Measurements from ENCODE around the gene DNAJB6. TPM values are rescaled to one million over a fixed set of nuclear protein-coding genes. Genes with fewer than 3 reads are reported as not detected.

Gene DNAJB6
- total RNA-seq, 1 donor from 2014 or later, result 74.3 TPM

- no peak for ATAC-seq (ENCODE audit: low read depth)
- no peaks in the 10 kb centered on the region for H3K27me3 Mint-ChIP-seq
- H3K4me3 Mint-ChIP-seq, result peak overlapping the region; percentile 53
- H3K9me3 Mint-ChIP-seq, result no peaks in the 10 kb centered on the region
- ChIA-PET POLR2A (no interaction called here), CTCF (interaction anchor here (0.7 kb wide), 1 partner anchor 19 kb away, joined by 3 read pairs; no protein-coding TSS in a partner anchor)
- H3K27ac Mint-ChIP-seq, result no peak overlapping the region
- peaks cover 15% of the 10 kb centered on the region for H3K4me1 Mint-ChIP-seq
- no peaks in the 10 kb centered on the region for H3K36me3 Mint-ChIP-seq (ENCODE audit: low read depth)
- intact Hi-C loops (cut with micrococcal nuclease), result loop anchor here (5.0 kb wide), 1 partner anchor 975 kb away; no protein-coding TSS in a partner anchor
- no peak for TF ChIP-seq CTCF (IDR thresholded peaks at IDR 0.05)
- no peak for DNase-seq
These were observed 95.7 kb downstream of the DNAJB6 start for GRCh38 chr7:157432541-157432956.

DNA sequence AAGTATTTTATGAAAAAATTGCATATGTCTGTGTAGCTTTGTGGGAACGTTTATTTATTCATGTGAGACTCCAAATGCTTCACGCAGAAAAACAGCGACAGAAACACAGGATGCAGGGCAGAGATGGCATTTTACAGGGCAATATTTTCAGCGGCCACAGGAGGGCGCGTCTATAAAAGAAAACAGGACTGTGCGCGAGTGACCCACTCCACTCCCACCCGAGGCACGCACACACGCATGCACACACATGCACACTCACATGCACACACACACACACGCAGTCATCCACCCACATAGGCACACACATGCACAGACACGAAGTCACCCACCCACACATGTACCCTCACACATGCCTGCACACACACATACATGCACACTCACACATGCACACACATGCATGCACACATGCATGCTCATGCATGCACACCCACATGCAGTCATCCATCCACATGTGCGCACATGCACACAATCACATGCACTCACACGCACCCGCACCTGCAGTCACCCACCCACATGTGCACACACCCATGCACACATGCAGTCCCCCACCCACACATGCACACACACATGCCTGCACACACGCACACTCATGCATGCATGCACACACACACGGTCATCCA is 96.3 kb downstream of the DNAJB6 start:
- CTCF ChIA-PET, result interaction anchor here (0.7 kb wide), 1 partner anchor 20 kb away, joined by 3 read pairs; no protein-coding TSS in a partner anchor
- intact Hi-C loops (cut with micrococcal nuclease), result loop anchor here (5.0 kb wide), 1 partner anchor 974 kb away; no protein-coding TSS in a partner anchor

DNA sequence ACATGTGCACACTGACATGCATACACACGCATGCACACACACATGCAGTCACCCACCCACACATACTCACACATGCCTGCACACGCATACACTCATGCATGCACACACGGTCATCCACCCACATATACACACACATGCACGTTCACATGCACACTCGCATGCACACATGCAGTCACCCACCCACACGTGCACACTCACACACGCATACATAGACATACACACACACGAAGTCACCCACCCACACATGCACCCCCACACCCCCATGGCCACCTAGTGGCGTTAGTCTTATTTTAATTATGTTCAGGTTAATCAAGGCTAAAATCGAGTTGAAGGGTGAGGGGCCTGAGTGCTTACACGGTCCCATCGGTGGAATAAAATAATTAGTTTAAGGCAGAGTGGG is 96.8 kb downstream of the DNAJB6 start:
- Mint-ChIP-seq H3K27ac (no peak overlapping the region), H3K4me1 (peaks cover 15% of the 10 kb centered on the region)
- CTCF ChIA-PET, result no interaction called here

More for the DNA sequence above, 96.3 kb downstream of the DNAJB6 start:
- ATAC-seq (ENCODE audit: low read depth) (no peak), DNase-seq (no peak)
- no peak for TF ChIP-seq CTCF (IDR thresholded peaks at IDR 0.05)
- Mint-ChIP-seq H3K4me1 (peaks cover 15% of the 10 kb centered on the region), H3K9me3 (no peaks in the 10 kb centered on the region), H3K27me3 (no peaks in the 10 kb centered on the region), H3K4me3 (peak overlapping the region; percentile 47), H3K27ac (no peak overlapping the region), H3K36me3 (ENCODE audit: low read depth) (no peaks in the 10 kb centered on the region)
- POLR2A ChIA-PET, result no interaction called here

DNA sequence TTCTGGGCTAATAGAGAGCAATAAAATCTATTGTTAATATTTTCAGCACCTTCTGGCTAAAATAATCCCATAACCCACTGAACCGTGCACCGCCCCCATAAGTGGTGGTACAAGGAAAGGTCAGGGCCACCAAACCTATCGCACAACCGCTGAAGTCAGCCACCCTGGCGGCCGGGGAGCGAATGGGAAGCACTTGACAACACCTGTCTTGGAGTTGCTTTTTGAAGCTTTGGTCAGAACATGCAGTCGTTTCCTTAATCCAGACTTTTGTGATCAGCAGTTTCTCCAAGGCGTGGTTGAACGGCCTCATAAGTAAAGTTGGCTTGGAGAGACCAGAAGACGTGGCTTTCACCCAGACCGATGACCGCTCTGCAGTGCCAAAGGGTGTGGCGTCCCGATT is 97.4 kb downstream of the DNAJB6 start:
- intact Hi-C loops (cut with micrococcal nuclease), result loop anchor here (5.0 kb wide), 1 partner anchor 973 kb away; no protein-coding TSS in a partner anchor
- Mint-ChIP-seq H3K36me3 (ENCODE audit: low read depth) (no peaks in the 10 kb centered on the region), H3K27me3 (no peaks in the 10 kb centered on the region), H3K4me3 (no peak overlapping the region), H3K27ac (no peak overlapping the region), H3K4me1 (peaks cover 15% of the 10 kb centered on the region), H3K9me3 (no peaks in the 10 kb centered on the region)
- ATAC-seq (ENCODE audit: low read depth), result no peak
- no peak for DNase-seq
- ChIA-PET CTCF (no interaction called here), POLR2A (no interaction called here)
- TF ChIP-seq CTCF (IDR thresholded peaks at IDR 0.05), result no peak

More for the DNA sequence above, 96.8 kb downstream of the DNAJB6 start:
- DNase-seq (no peak), ATAC-seq (ENCODE audit: low read depth) (no peak)
- no peaks in the 10 kb centered on the region for H3K9me3 Mint-ChIP-seq
- H3K4me3 Mint-ChIP-seq, result no peak overlapping the region
- H3K27me3 Mint-ChIP-seq, result no peaks in the 10 kb centered on the region
- POLR2A ChIA-PET, result no interaction called here
- no peak for TF ChIP-seq CTCF (IDR thresholded peaks at IDR 0.05)
- intact Hi-C loops (cut with micrococcal nuclease), result loop anchor here (5.0 kb wide), 1 partner anchor 974 kb away; no protein-coding TSS in a partner anchor
- H3K36me3 Mint-ChIP-seq (ENCODE audit: low read depth), result no peaks in the 10 kb centered on the region

- DNase-seq (no peak), ATAC-seq (ENCODE audit: low read depth) (no peak)
- peaks cover 2% of the 10 kb centered on the region for H3K9me3 Mint-ChIP-seq
- no peaks in the 10 kb centered on the region for H3K27me3 Mint-ChIP-seq
- no peaks in the 10 kb centered on the region for H3K36me3 Mint-ChIP-seq (ENCODE audit: low read depth)
- H3K4me1 Mint-ChIP-seq, result peaks cover 15% of the 10 kb centered on the region
- ChIA-PET CTCF (no interaction called here), POLR2A (no interaction called here)
- intact Hi-C loops (cut with micrococcal nuclease), result loop anchor here (5.0 kb wide), 1 partner anchor 973 kb away; no protein-coding TSS in a partner anchor
- H3K27ac Mint-ChIP-seq, result no peak overlapping the region
- no peak for TF ChIP-seq CTCF (IDR thresholded peaks at IDR 0.05)
- H3K4me3 Mint-ChIP-seq, result no peak overlapping the region
These were observed 97.9 kb downstream of the DNAJB6 start for GRCh38 chr7:157434701-157435100.
